ENCODE measurements around the gene NXPE3. TPM values are rescaled to one million over a fixed set of nuclear protein-coding genes. Genes with fewer than 3 reads are reported as not detected.

The NXPE3 gene
- total and polyA plus RNA-seq, 9 of the 15 experiments (the other 6 are each of a cell fraction or from before 2014, with no cell fraction given), result 0.25 to 2.5 (median 0.95) TPM

- TF ChIP-seq TCF15 (CRISPR knock-in tag; IDR thresholded peaks at IDR 0.05) (no peak), ZNF668 (CRISPR knock-in tag; IDR thresholded peaks at IDR 0.05) (no peak), BDP1 (IDR thresholded peaks at IDR 0.05; ENCODE audit: insufficient read depth, insufficient read length) (no peak), ZNF347 (CRISPR knock-in tag; IDR thresholded peaks at IDR 0.05; ENCODE audit: low read depth) (no peak), IRF2 (CRISPR knock-in tag; IDR thresholded peaks at IDR 0.05) (no peak), POLR2G (IDR thresholded peaks at IDR 0.05; ENCODE audit: low read depth, low read length) (no peak), TBL1XR1 (IDR thresholded peaks at IDR 0.05; ENCODE audit: low read length in 2 of 2) (no peak), SUPT5H (IDR thresholded peaks at IDR 0.05) (no peak), PML (IDR thresholded peaks at IDR 0.05; ENCODE audit: low read length) (no peak)
These were observed 57.1 kb downstream of the NXPE3 start (continued) for GRCh38 chr3:101836160-101836559.

- H2AFZ ChIP-seq (ENCODE audit: low read depth, low read length), result no peak overlapping the region
- no peak overlapping the region for H3K27ac ChIP-seq (ENCODE audit: extremely low read depth, low read depth, low read length)
- ChIA-PET CTCF (ENCODE audit: low intra/inter-chr PET ratio) (no interaction called here), POLR2A (interaction anchor here (1.4 kb wide), 1 partner anchor 13 kb away, joined by 3 read pairs; no protein-coding TSS in a partner anchor)
- H4K20me1 ChIP-seq (replicated peaks; ENCODE audit: control insufficient read depth, insufficient read depth, low read length), result no peaks in the 10 kb centered on the region
- H3K27me3 ChIP-seq (ENCODE audit: control insufficient read depth in 2 of 2, insufficient read depth in 2 of 2, low read length in 2 of 2), result no peaks in the 10 kb centered on the region
- intact Hi-C loops (cut with micrococcal nuclease) (no loop called here), in situ Hi-C loops (cut with MboI) (no loop called here)
- no peaks in the 10 kb centered on the region for H3K9me3 ChIP-seq (replicated peaks; ENCODE audit: control insufficient read depth, insufficient read depth, low read depth, low read length)
- no peaks in the 10 kb centered on the region; a peak in 1 of 5 replicates for H3K4me1 ChIP-seq (replicated peaks in 1 of 2; ENCODE audit: control insufficient read depth in 2 of 2, insufficient read depth in 2 of 2, low read length in 2 of 2)
- no peaks in the 10 kb centered on the region for H3K9me1 ChIP-seq (ENCODE audit: control insufficient read depth, insufficient read depth, low read length)
- no peaks in the 10 kb centered on the region for H3K36me3 ChIP-seq (ENCODE audit: control insufficient read depth, insufficient read depth, low read length)
- ATAC-seq (no peak), DNase-seq (ENCODE audit: extremely low read depth in 1 of 4, low spot score in 3 of 4) (no peak), FAIRE-seq (no peak)
- H3K4me3 ChIP-seq, result no peak overlapping the region
- no TSS peak for BruUV-seq (replicated peaks)
- H3K4me2 ChIP-seq (ENCODE audit: insufficient read depth, low read length), result no peak overlapping the region
- no peak overlapping the region for H3K9ac ChIP-seq (ENCODE audit: insufficient read depth in 1 of 2, low read depth in 2 of 2, low read length in 2 of 2)
- WGBS (ENCODE audit: insufficient coverage, low coverage, missing lambda C conversion rate), result 8% methylated on average over 3 of the region's 3 CpGs
- no peaks in the 10 kb centered on the region for H3K79me2 ChIP-seq (ENCODE audit: control insufficient read depth, insufficient read depth, low read length)
- TF ChIP-seq CREB3 (tag; conservative IDR thresholded peaks at IDR 0.05; ENCODE audit: low read depth), result no peak
- TF ChIP-seq PCBP2 (IDR thresholded peaks at IDR 0.05; ENCODE audit: low read depth, low read length, poor library complexity, severe bottlenecking), result no peak
- TF ChIP-seq ELF1 (tag; IDR thresholded peaks at IDR 0.05), result no peak
- no peak for TF ChIP-seq AFF1 (IDR thresholded peaks at IDR 0.05; ENCODE audit: low read depth in 1 of 2, partially characterized antibody in 2 of 2)
- TF ChIP-seq ETV6 (IDR thresholded peaks at IDR 0.05; ENCODE audit: borderline replicate concordance in 1 of 2, low read depth in 2 of 2, low read length in 1 of 2), result no peak
- TF ChIP-seq ETV6 (CRISPR knock-in tag; IDR thresholded peaks at IDR 0.05; ENCODE audit: borderline replicate concordance), result no peak
These were observed 57.9 kb downstream of the NXPE3 start for GRCh38 chr3:101836652-101837598.

Data from K562 (cell line).